AG10803 (cell line): ENCODE measurements around the gene ACE2.
"Not testable (repeated sequence)": the region's sequence is repeated elsewhere in the genome, so short reads cannot be mapped to it uniquely, and the experiment has no call there.

ENCODE experiments used
- DNase-seq: peaks from one replicate; pipeline ENCODE4 v3.0.0; 2010; ENCODE audit warnings: low read depth
- H3K4me3 ChIP-seq: 2 replicates; pipeline ENCODE4 v1.5.1; 2011; ENCODE audit warnings: mild to moderate bottlenecking, low read length, control low read depth
- CTCF ChIP-seq: conservative IDR thresholded peaks from 2 replicates; pipeline ENCODE4 v1.5.1; 2011; ENCODE audit warnings: mild to moderate bottlenecking, low read length, control low read depth, inconsistent platforms

The ACE2 gene

DNA sequence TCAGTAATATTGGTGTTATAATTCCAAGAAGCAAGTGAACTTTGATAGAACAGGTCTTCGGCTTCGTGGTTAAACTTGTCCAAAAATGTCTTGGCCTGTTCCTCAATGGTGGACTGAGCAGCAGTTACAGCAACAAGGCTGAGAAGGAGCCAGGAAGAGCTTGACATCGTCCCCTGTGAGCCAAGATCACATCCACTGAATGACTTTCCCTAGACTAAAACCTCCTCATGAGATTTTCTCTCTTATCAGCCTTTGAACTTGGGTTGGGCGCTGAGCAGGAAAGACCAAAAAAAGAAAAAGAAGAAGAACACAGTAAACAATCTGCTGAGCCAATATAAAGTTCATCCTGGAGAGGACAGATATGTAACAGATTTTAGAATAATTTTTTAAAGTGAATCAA, at the start of gene ACE2:
Gene ACE2, minus strand, starts transcription at position 216 of the 400 bp plus-strand sequence. Its CDS starts 49 bp downstream, at position 167.
- DNase-seq: no peak
- H3K4me3 ChIP-seq: no peak within 1 kb of the TSS
- no peak for TF ChIP-seq CTCF

- not testable (repeated sequence) for H3K4me3 ChIP-seq, DNase-seq
Measured at GRCh38 chrX:15647510-15647909, 46.8 kb upstream of the ACE2 start.

DNA sequence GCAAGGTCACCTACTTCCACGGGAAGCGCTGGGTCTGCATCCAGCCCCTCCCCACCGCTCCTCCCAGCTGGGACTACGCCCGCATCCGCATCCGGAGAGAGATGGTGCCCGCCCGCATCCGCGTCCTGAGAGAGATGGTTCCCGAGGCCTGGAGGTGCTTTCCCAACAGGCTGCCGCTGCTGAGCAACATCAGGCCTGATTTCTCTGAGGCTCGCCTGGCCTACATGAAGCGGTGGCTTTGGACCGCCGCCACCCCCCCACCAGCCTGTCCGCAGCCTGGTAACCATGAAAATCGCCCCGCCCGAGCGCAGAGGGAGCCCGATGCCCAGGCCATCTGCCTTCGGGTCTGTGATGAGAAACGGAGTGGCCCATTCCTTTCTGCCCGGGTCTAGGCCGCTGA, 45.8 kb upstream of the ACE2 start:
- H3K4me3 ChIP-seq: no peak overlapping the region
- no peak for TF ChIP-seq CTCF
- DNase-seq: no peak

DNA sequence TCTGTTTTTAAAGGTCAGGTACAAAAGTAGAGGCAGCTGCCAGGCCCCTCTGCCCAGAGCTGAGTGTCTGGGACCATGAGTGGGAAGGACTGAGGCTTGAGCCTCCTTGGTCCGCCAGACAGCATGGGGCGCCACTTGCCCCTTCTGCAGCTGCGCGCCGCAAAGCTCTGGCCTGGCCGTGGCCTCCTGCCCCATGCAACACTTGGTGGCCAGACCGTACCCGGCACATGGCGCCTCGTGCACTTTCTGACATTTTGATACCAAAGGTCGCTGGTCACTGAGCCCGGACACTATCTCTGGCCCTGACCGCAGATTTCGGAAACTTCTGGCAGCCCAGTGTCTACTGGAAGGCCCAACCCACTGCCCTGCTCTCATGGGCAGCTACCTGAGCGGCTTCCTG, 45.3 kb upstream of the ACE2 start:
- no peak for DNase-seq
- no peak for TF ChIP-seq CTCF
- no peak overlapping the region for H3K4me3 ChIP-seq

GRCh38 chrX:15645266-15645665, 44.5 kb upstream of the ACE2 start:
- DNase-seq: no peak
- no peak for TF ChIP-seq CTCF
- no peak overlapping the region for H3K4me3 ChIP-seq

- no peak overlapping the region for H3K4me3 ChIP-seq
- DNase-seq: no peak
- TF ChIP-seq CTCF: no peak
Measured at GRCh38 chrX:15644560-15644872, 43.8 kb upstream of the ACE2 start.

GRCh38 chrX:15643786-15644559, 43.2 kb upstream of the ACE2 start:
- no peak overlapping the region for H3K4me3 ChIP-seq
- no peak for TF ChIP-seq CTCF
- no peak for DNase-seq
